GM23248 (cell line): ENCODE measurements around the gene COPB1.
"Not testable (repeated sequence)": the region's sequence is repeated elsewhere in the genome, so short reads cannot be mapped to it uniquely, and the experiment has no call there.

Experiments used
- EZH2 ChIP-seq: fragments of 200-600 bp; sonication (generic); IDR thresholded peaks from 2 replicates; pipeline ENCODE4 v1.6.1; 2018; ENCODE audit warnings: antibody characterized with exemption, mild to moderate bottlenecking; ENCODE audit not compliant: insufficient read depth, poor library complexity, severe bottlenecking
- EZH2phosphoT487 ChIP-seq: fragments of 200-600 bp; sonication (generic); IDR thresholded peaks from 2 replicates; pipeline ENCODE4 v1.6.1; 2018; ENCODE audit warnings: antibody characterized with exemption, moderate library complexity, mild to moderate bottlenecking, low read depth; ENCODE audit not compliant: insufficient read depth

GRCh38 chr11:14535166-14535565 is 35.6 kb upstream of the COPB1 start:
- TF ChIP-seq EZH2phosphoT487, EZH2: not testable (repeated sequence)
